ENCODE results near the gene TOP2A.

DNA sequence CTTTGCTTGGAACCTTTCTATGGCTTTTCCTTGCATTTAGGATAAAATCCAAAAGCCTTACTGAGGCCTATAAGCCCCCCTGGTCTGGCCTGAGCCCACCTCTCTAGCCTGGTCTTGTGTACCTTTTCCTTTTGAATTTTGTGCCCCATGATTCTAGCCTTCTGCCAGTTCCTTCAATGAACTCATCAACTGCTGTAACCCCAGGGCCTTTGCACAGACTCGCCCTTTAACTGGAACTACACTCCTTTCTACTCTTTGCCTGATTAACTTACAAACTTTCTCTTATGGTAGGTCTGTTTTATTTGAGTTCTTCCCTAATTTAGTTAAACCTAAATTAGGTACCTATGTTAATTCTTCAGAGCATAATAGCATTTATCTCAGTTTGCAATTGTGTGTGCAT is 77.4 kb downstream of the TOP2A start:
- TF ChIP-seq, protein P1, sequence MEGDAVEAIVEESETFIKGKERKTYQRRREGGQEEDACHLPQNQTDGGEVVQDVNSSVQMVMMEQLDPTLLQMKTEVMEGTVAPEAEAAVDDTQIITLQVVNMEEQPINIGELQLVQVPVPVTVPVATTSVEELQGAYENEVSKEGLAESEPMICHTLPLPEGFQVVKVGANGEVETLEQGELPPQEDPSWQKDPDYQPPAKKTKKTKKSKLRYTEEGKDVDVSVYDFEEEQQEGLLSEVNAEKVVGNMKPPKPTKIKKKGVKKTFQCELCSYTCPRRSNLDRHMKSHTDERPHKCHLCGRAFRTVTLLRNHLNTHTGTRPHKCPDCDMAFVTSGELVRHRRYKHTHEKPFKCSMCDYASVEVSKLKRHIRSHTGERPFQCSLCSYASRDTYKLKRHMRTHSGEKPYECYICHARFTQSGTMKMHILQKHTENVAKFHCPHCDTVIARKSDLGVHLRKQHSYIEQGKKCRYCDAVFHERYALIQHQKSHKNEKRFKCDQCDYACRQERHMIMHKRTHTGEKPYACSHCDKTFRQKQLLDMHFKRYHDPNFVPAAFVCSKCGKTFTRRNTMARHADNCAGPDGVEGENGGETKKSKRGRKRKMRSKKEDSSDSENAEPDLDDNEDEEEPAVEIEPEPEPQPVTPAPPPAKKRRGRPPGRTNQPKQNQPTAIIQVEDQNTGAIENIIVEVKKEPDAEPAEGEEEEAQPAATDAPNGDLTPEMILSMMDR (IDR thresholded peaks at IDR 0.05) = no peak
- no peak for TF ChIP-seq POLR2A (IDR thresholded peaks at IDR 0.05)

Data from vagina (tissue), 2 donors.